Fibroblast of lung (primary cell): ENCODE data around the gene CHAMP1. TPM values are rescaled to one million over a fixed set of nuclear protein-coding genes. Genes with fewer than 3 reads are reported as not detected.
A peak's percentile ranks its signal among the peaks of the same experiment; 100 is the strongest.

Source experiments
- DNase-seq, 2 donors: peaks; one replicate each; pipeline versions ENCODE4 v3.0.0 to v3.0.0-alpha.2; 2010; ENCODE audit warnings: low read depth in 2 of 2
- H2AFZ ChIP-seq: 2 replicates; pipeline ENCODE4 v1.5.1; 2012; ENCODE audit warnings: low read length, control low read depth, inconsistent platforms
- H3K27ac ChIP-seq: 2 replicates; pipeline ENCODE4 v1.5.1; 2011; ENCODE audit warnings: low read length, control low read depth; ENCODE audit not compliant: insufficient read depth
- H3K27me3 ChIP-seq: 2 replicates; pipeline ENCODE4 v1.5.1; 2011; ENCODE audit warnings: mild to moderate bottlenecking, low read length; ENCODE audit not compliant: control insufficient read depth, insufficient read depth
- H3K36me3 ChIP-seq: 2 replicates; pipeline ENCODE4 v1.5.1; 2011; ENCODE audit warnings: low read length; ENCODE audit not compliant: control insufficient read depth, insufficient read depth
- H3K4me1 ChIP-seq: 2 replicates; pipeline ENCODE4 v1.5.1; 2011; ENCODE audit warnings: low read length; ENCODE audit not compliant: control insufficient read depth, insufficient read depth; ENCODE audit errors: extremely low read depth
- H3K4me2 ChIP-seq: 2 replicates; pipeline ENCODE4 v1.5.1; 2011; ENCODE audit warnings: low read length, control low read depth; ENCODE audit not compliant: insufficient read depth; ENCODE audit errors: extremely low read depth
- H3K4me3 ChIP-seq, 4 experiments: fragments of 200-600 bp in 1 of 4; sonication (generic) in 1 of 4; replicated peaks in 1 of 4; 2 replicates each; pipeline ENCODE4 v1.5.1; 2011 to 2016; ENCODE audit warnings: low read length in 4 of 4, low read depth in 3 of 4, mild to moderate bottlenecking in 3 of 4, control low read depth in 2 of 4, inconsistent platforms in 1 of 4, mixed read lengths in 1 of 4; ENCODE audit not compliant: insufficient read depth in 1 of 4; ENCODE audit errors: control extremely low read depth in 1 of 4
- H3K79me2 ChIP-seq: 2 replicates; pipeline ENCODE4 v1.5.1; 2012; ENCODE audit warnings: mild to moderate bottlenecking, low read length, inconsistent platforms; ENCODE audit not compliant: control insufficient read depth, insufficient read depth
- H3K9ac ChIP-seq: 2 replicates; pipeline ENCODE4 v1.5.1; 2011; ENCODE audit warnings: mild to moderate bottlenecking, low read length, control low read depth; ENCODE audit not compliant: insufficient read depth
- H3K9me3 ChIP-seq: 2 replicates; pipeline ENCODE4 v1.5.1; 2012; ENCODE audit warnings: low read depth, low read length; ENCODE audit not compliant: control insufficient read depth, insufficient read depth
- H4K20me1 ChIP-seq: 2 replicates; pipeline ENCODE4 v1.5.1; 2011; ENCODE audit warnings: low read length; ENCODE audit not compliant: control insufficient read depth, insufficient read depth; ENCODE audit errors: extremely low read depth
- EZH2 ChIP-seq: IDR thresholded peaks from 2 replicates; pipeline ENCODE4 v1.5.1; 2012; ENCODE audit warnings: low read length, control low read depth, mild to moderate bottlenecking; ENCODE audit errors: missing control alignments
- polyA plus RNA-seq, 2 donors: library from polyadenylated mRNA; depleted of rRNA in 1 of 2; stranded (reverse) in 1 of 2; unstranded in 1 of 2; fragments of >200 nt; gene quantifications; 2 replicates each; pipeline ENCODE4 v1.2.1, GENCODE V29; 2011 to 2012; ENCODE audit warnings: missing spikeins in 1 of 2
- total RNA-seq: library from RNA; depleted of rRNA; stranded (reverse); fragments of >200 nt; gene quantifications from 2 replicates; pipeline ENCODE4 v1.2.1, GENCODE V29; 2014
- TF ChIP-seq, protein P1 (sequence below), 2 donors: IDR thresholded peaks in 1 of 2; conservative IDR thresholded peaks in 1 of 2; 1 replicate in 1 of 2; 2 replicates in 1 of 2; pipeline ENCODE4 v1.5.1; 2011 to 2012; ENCODE audit warnings: low read length in 2 of 2, control low read depth in 1 of 2, inconsistent platforms in 1 of 2, low read depth in 1 of 2, mild to moderate bottlenecking in 1 of 2

CHAMP1 gene
- total and polyA plus RNA-seq, 2 donors (not counting 1 experiment from before 2014, with no cell fraction given) = 14.5 to 35.2 TPM

DNA sequence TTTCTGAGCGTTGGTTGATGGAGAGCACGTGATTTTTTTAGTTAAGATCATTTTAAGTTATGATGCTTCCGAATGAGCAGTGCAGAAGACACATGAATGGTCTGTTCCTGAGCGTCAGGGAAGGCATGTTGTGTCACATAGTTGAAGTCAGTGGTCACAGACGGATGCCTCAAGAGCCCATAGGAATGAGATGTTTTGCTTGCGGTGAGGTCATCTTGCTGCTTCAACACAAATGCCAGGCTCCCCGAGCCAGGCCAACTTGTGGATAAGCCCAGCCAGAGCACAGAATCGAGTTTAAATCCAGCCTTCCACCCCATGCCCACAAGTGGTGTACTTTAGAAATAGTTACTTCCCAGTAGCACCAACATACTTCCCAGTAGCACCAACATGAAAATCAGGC, 27.5 kb upstream of the CHAMP1 start:
- Histone ChIP-seq H3K9ac (no peak overlapping the region), H3K27me3 (no peaks in the 10 kb centered on the region), H4K20me1 (no peaks in the 10 kb centered on the region), H3K36me3 (peaks cover 7% of the 10 kb centered on the region), H3K27ac (no peak overlapping the region), H2AFZ (no peak overlapping the region), H3K79me2 (peaks cover 29% of the 10 kb centered on the region), H3K4me2 (no peak overlapping the region), H3K9me3 (no peaks in the 10 kb centered on the region), H3K4me3 (no peak overlapping the region), H3K4me1 (peaks cover 2% of the 10 kb centered on the region)
- peak in 1 of 2 donors; percentile 84 for DNase-seq
- TF ChIP-seq, protein P1, sequence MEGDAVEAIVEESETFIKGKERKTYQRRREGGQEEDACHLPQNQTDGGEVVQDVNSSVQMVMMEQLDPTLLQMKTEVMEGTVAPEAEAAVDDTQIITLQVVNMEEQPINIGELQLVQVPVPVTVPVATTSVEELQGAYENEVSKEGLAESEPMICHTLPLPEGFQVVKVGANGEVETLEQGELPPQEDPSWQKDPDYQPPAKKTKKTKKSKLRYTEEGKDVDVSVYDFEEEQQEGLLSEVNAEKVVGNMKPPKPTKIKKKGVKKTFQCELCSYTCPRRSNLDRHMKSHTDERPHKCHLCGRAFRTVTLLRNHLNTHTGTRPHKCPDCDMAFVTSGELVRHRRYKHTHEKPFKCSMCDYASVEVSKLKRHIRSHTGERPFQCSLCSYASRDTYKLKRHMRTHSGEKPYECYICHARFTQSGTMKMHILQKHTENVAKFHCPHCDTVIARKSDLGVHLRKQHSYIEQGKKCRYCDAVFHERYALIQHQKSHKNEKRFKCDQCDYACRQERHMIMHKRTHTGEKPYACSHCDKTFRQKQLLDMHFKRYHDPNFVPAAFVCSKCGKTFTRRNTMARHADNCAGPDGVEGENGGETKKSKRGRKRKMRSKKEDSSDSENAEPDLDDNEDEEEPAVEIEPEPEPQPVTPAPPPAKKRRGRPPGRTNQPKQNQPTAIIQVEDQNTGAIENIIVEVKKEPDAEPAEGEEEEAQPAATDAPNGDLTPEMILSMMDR (conservative IDR thresholded peaks at IDR 0.05 in 1 of 2, IDR thresholded peaks at IDR 0.05 in 1 of 2; ENCODE audit: low read depth in 1 of 2, low read length in 2 of 2) = no peak
- no peak for TF ChIP-seq EZH2

DNA sequence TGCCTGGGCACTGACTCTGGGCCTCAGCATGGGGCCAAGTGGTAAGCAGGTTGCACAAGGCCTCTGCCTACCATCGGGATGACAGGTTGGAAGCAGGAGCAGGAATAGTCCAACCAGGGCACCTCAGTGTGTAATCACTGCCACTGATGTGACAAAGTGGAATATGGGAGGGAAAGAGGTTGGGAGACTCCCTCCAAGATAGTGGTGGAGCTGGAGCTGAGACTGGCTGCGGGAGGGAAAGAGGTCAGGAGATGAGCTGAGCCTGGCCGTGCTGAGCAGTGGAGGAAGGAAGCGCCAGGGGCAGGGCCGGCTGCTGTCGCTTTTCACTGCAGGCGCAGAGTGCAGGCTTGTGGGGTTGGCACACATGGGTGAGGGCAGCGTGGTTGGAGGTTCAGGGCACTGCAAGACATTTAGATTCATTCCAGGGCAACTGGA, 26.1 kb upstream of the CHAMP1 start:
- TF ChIP-seq EZH2 = no peak
- TF ChIP-seq, protein P1 (conservative IDR thresholded peaks at IDR 0.05 in 1 of 2, IDR thresholded peaks at IDR 0.05 in 1 of 2; ENCODE audit: low read depth in 1 of 2, low read length in 2 of 2) = no peak
- Histone ChIP-seq H3K4me2 (no peak overlapping the region), H4K20me1 (no peaks in the 10 kb centered on the region), H3K9me3 (no peaks in the 10 kb centered on the region), H2AFZ (no peak overlapping the region), H3K27me3 (no peaks in the 10 kb centered on the region), H3K9ac (no peak overlapping the region), H3K36me3 (peaks cover 15% of the 10 kb centered on the region), H3K4me1 (peaks cover 2% of the 10 kb centered on the region), H3K4me3 (no peak overlapping the region), H3K79me2 (peaks cover 24% of the 10 kb centered on the region), H3K27ac (no peak overlapping the region)
- DNase-seq = no peak

DNA sequence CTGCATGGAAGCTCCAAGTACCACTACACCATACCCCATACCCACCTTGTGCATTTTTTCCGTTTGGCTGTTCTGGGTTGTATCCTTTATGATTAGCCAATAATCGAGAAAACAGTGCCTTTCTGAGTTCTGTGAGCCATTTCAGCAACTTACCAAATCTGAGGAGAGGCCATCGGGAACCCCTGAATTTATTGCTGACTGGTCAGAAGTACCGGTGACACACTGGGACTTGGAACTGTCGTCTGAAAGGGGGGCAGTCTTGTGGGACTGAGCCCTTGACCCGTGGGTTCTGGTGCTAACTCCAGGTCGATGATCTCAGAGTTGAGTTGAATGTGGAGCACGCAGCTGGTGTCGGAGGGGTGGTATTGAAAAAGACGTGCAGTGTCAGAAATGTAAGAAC, 17.9 kb upstream of the CHAMP1 start:
- Histone ChIP-seq H3K9ac (no peak overlapping the region), H3K79me2 (peaks cover 5% of the 10 kb centered on the region), H3K36me3 (peaks cover 15% of the 10 kb centered on the region)

More for the DNA sequence above, 17.9 kb upstream of the CHAMP1 start:
- Histone ChIP-seq H3K4me1 (no peaks in the 10 kb centered on the region), H3K4me3 (no peak overlapping the region), H4K20me1 (no peaks in the 10 kb centered on the region), H3K27ac (no peak overlapping the region), H3K9me3 (no peaks in the 10 kb centered on the region), H3K27me3 (no peaks in the 10 kb centered on the region), H3K4me2 (no peak overlapping the region), H2AFZ (no peak overlapping the region)
- TF ChIP-seq EZH2 = no peak
- TF ChIP-seq, protein P1 (conservative IDR thresholded peaks at IDR 0.05 in 1 of 2, IDR thresholded peaks at IDR 0.05 in 1 of 2; ENCODE audit: low read depth in 1 of 2, low read length in 2 of 2) = no peak
- no peak for DNase-seq
